CD4-positive, CD25-positive, alpha-beta regulatory T cell (primary cell): ENCODE measurements around the gene DNAJC5. TPM values are rescaled to one million over a fixed set of nuclear protein-coding genes. Genes with fewer than 3 reads are reported as not detected.
A peak's percentile ranks its signal among the peaks of the same experiment; 100 is the strongest.

ENCODE experiments used
- ATAC-seq, 2 donors: fragments of 150-1000 bp; cut with Tn5 transposase; one replicate each; pipeline ENCODE4 v1.10.0; 2021; ENCODE audit warnings: low read depth in 2 of 2, moderate number of reproducible peaks in 2 of 2, moderate library complexity in 1 of 2
- DNase-seq, 3 donors: peaks; one replicate each; pipeline versions ENCODE4 v3.0.0 to v3.0.0-alpha.2; 2012 to 2022; ENCODE audit warnings: mixed read lengths in 1 of 3
- H3K27ac ChIP-seq: one replicate; pipeline ENCODE4 v1.7.0; 2013; ENCODE audit warnings: mild to moderate bottlenecking, low read length; ENCODE audit not compliant: insufficient read depth, poor library complexity, severe bottlenecking
- H3K27me3 ChIP-seq: one replicate; pipeline ENCODE4 v1.7.0; 2013; ENCODE audit warnings: low read length; ENCODE audit not compliant: control insufficient read depth, insufficient read depth
- H3K36me3 ChIP-seq: one replicate; pipeline ENCODE4 v1.7.0; 2013; ENCODE audit warnings: mild to moderate bottlenecking, low read length, moderate library complexity; ENCODE audit not compliant: control insufficient read depth, insufficient read depth
- H3K4me1 ChIP-seq: 2 replicates; pipeline ENCODE4 v1.7.0; 2013; ENCODE audit warnings: mild to moderate bottlenecking, low read length; ENCODE audit not compliant: insufficient read depth, control insufficient read depth, poor library complexity, severe bottlenecking
- H3K4me3 ChIP-seq: one replicate; pipeline ENCODE4 v1.7.0; 2013; ENCODE audit warnings: low read depth, mild to moderate bottlenecking, low read length, moderate library complexity
- H3K9me3 ChIP-seq, 2 experiments: 1 replicate in 1 of 2; 2 replicates in 1 of 2; pipeline ENCODE4 v1.7.0; 2013; ENCODE audit warnings: low read length in 2 of 2, mild to moderate bottlenecking in 1 of 2, moderate library complexity in 1 of 2; ENCODE audit not compliant: control insufficient read depth in 2 of 2
- H3K27ac Mint-ChIP-seq, 3 donors: one replicate each; pipeline ENCODE4 v1.8.0; 2020 to 2022; ENCODE audit warnings: mild to moderate bottlenecking in 3 of 3, mixed read lengths in 3 of 3, moderate library complexity in 2 of 3
- H3K27me3 Mint-ChIP-seq: one replicate; pipeline ENCODE4 v1.8.0; 2022; ENCODE audit warnings: mild to moderate bottlenecking, mixed read lengths
- H3K36me3 Mint-ChIP-seq: one replicate; pipeline ENCODE4 v1.8.0; 2020; ENCODE audit warnings: mixed read lengths
- H3K4me1 Mint-ChIP-seq, 4 donors: one replicate each; pipeline ENCODE4 v1.8.0; 2020 to 2022; ENCODE audit warnings: mixed read lengths in 4 of 4, mild to moderate bottlenecking in 1 of 4
- H3K4me3 Mint-ChIP-seq, 4 donors: one replicate each; pipeline ENCODE4 v1.8.0; 2020 to 2022; ENCODE audit warnings: mild to moderate bottlenecking in 4 of 4, mixed read lengths in 4 of 4, moderate library complexity in 3 of 4
- H3K9me3 Mint-ChIP-seq, 7 donors: one replicate each; pipeline ENCODE4 v1.8.0; 2020 to 2022; ENCODE audit warnings: mixed read lengths in 7 of 7, mild to moderate bottlenecking in 3 of 7, moderate library complexity in 2 of 7
- polyA plus RNA-seq, 4 donors: library from polyadenylated mRNA; unstranded; fragments of 300-500 nt; fragmentation: Illumina TruSeq; gene quantifications; one replicate each; pipeline ENCODE4 v1.2.3, GENCODE V29; 2021
- total RNA-seq: library from RNA; stranded (reverse); gene quantifications from one replicate; pipeline ENCODE4 v1.2.3, GENCODE V29; 2022

The DNAJC5 gene
- total and polyA plus RNA-seq, 5 donors from 2014 or later = 5.0 to 34.9 (median 6.1) TPM

DNA sequence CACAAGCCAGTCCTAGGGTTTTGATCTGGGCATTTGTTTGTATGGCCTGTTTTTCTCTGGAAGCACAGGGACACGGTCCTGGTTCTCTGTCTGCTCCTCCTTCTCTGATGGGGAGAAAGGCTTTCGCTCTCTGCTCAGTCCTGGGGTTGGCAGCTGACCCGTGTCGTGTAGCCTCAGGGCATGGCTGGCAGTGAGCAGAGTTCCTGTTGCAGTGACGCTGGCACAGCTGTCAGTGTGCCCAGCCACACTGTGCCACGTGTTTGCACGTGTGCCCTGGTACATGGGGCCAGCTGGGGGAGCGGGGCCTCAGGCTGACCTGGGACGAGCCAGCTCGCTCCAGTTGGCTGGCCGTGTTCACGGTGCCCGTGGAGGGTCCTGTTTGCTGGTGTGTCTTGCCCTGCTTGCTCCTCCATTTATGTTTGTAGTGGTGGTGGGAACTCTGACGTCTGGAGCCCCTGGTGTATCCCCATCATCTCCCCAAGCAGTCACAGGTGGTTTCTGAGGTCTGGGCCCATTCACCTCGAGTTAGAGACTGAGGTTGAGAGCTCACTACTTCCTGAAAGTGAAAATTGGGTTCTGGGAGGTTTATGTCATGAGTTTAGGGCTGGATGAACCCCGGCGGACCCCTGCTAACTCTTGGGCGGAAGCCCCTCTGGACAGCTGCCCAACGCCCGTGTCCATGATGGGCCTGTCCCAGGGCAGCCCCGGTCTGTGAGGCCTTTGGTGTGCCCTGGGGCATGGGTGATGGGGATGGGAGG is 10.2 kb upstream of the DNAJC5 start:
- Histone ChIP-seq H3K9me3 (no peaks in the 10 kb centered on the region), H3K4me1 (no peaks in the 10 kb centered on the region), H3K27me3 (no peaks in the 10 kb centered on the region), H3K4me3 (no peak overlapping the region), H3K36me3 (peaks cover 45% of the 10 kb centered on the region), H3K27ac (no peak overlapping the region)
- Mint-ChIP-seq H3K36me3 (peaks cover 16% of the 10 kb centered on the region), H3K27ac (no peak overlapping the region), H3K27me3 (no peaks in the 10 kb centered on the region), H3K4me1 (peaks cover 0 to 2% (median 0%) of the 10 kb centered on the region in 4 donors), H3K9me3 (no peaks in the 10 kb centered on the region), H3K4me3 (peak overlapping the region in 1 of 4 donors; percentile 58)
- ATAC-seq = no peak
- no peak for DNase-seq

DNA sequence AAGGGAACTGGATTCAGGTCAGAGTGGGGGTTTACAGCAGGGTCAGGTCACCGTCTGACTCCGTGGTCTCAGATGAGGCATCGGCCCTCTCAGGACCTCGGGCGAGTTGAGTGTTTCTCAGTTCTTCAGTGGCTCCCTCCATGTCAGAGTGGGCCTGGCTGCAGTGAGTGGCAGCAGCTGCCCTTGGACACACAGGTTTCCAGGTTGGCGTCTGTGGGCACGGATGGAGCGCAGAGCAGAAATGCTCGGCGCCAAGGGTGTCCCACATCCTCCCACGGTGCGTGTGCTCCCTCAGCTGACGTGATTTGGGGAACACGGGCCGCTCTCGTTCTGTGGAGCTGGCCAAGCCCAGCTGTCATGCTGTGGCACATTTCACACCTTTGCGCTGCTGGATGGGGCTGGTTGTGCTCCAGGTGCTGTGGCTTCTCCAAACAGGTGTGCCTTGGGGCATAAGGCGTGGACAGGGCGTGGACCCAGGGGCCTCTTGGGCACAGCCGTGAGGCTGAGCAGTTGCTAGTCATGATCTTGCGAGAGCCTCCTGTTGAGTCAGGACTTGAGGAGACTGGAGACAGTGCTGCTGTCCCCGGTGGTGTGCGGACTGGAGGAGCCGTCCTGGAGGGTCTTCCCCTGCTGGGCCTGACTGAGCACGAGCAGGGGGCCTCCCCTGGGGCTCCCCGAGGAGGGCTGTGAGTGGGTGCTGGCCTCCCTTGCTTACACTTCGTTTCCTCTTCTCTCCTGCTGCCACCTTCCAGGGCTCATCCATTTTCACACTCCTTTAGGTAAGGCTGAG is 9.5 kb upstream of the DNAJC5 start:
- Mint-ChIP-seq H3K27me3 (no peaks in the 10 kb centered on the region), H3K4me3 (no peak overlapping the region), H3K36me3 (peaks cover 16% of the 10 kb centered on the region), H3K9me3 (no peaks in the 10 kb centered on the region), H3K4me1 (peaks cover 0 to 2% (median 0%) of the 10 kb centered on the region in 4 donors), H3K27ac (no peak overlapping the region)
- H3K9me3 ChIP-seq = no peaks in the 10 kb centered on the region
- DNase-seq (no peak), ATAC-seq (no peak)
- no peaks in the 10 kb centered on the region for H3K27me3 ChIP-seq
- no peak overlapping the region for H3K4me3 ChIP-seq
- no peaks in the 10 kb centered on the region for H3K4me1 ChIP-seq
- no peak overlapping the region for H3K27ac ChIP-seq
- H3K36me3 ChIP-seq = peaks cover 53% of the 10 kb centered on the region

DNA sequence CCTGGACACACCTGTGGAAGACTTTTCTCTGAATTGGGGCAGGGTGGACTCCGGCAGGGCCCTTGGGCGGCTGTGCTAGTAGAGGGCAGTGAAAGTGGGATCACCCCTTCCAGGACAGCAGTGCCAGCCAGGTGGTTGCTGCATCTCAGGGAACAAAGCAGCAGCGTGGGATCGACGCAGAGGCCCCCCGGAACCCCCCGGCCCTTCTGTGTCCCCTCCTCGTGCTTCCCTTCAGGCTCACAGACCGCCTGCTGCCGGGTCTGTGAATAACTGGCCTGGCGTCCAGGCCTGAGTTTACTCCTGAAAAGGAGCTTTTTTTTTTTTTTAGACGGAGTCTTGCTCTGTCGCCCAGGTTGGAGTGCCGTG is 8.9 kb upstream of the DNAJC5 start:
- Histone ChIP-seq H3K4me3 (no peak overlapping the region), H3K9me3 (no peaks in the 10 kb centered on the region), H3K27ac (no peak overlapping the region), H3K4me1 (no peaks in the 10 kb centered on the region), H3K36me3 (peaks cover 55% of the 10 kb centered on the region), H3K27me3 (no peaks in the 10 kb centered on the region)
- no peak for ATAC-seq
- Mint-ChIP-seq H3K27me3 (no peaks in the 10 kb centered on the region), H3K4me1 (peaks cover 0 to 2% (median 0%) of the 10 kb centered on the region in 4 donors), H3K4me3 (no peak overlapping the region), H3K36me3 (peaks cover 16% of the 10 kb centered on the region), H3K9me3 (no peaks in the 10 kb centered on the region), H3K27ac (no peak overlapping the region)
- DNase-seq = no peak

DNA sequence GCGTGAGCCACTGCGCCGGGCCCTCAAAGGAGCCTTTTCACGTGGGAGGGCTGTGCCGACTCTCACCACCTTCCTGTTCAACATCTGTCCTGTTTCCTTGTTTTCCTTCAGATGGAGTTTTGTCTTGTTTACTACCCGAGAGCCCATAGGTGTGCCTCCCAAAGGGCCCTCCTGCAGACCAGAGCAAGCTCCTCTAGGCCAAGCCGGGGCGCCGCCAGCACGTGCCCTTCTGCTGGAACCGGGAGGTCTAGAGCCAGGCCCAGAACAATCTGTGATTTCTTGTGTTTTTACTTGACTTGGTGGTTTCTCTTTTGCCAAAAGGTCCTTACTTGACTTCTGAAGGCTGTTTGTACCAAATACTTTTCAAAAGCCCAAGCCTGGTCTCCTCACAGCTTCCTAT is 8.0 kb upstream of the DNAJC5 start:
- H3K36me3 Mint-ChIP-seq = peaks cover 19% of the 10 kb centered on the region
- peaks cover 60% of the 10 kb centered on the region for H3K36me3 ChIP-seq
- peaks cover 0 to 2% (median 0%) of the 10 kb centered on the region in 4 donors for H3K4me1 Mint-ChIP-seq

DNA sequence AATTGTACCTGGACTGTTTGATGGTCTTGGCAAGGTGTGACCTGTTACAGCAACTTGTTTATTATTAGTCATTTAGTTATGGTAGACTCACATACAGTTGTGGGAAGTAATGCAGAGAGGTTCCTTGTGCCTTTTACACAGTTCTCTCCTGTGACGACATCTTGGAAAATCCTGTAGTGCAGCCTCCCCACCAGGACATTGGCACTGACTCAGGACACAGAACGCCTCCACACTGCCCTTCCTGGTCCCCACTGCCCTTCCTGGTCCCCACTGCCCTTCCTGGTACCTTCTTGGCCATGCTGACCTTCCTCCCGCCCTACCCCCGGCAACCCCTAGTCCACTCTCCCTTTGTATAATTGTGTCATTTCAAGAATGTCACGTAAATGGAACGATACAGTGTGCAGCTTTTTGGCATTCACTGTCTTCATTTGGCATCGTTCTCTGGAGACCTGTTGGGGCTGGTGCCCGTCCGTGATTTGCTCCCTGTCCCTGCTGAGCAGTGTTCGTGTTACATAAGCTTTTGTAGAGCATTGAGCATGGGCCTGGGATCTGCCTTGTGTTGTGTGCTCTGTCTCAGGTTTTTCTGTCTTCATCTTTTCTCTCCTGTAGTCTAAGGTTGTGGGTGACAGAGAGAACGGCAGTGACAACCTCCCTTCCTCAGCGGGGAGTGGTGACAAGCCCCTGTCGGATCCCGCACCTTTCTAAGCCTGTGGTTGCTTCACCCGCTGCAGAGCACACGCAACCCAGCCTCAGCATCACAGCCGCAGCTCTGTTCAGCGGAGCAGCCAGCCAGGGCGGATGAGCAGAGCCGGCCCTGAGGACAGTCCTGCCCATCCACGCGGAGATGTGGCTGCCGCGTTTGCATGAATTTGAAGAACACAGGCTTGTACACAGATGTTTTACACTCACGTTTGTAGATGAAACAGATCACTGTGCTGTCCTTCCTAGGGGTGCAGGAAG is 5.4 kb upstream of the DNAJC5 start:
- H3K9me3 ChIP-seq = no peaks in the 10 kb centered on the region
- no peaks in the 10 kb centered on the region for H3K4me1 ChIP-seq
- Mint-ChIP-seq H3K4me1 (peaks cover 0 to 5% (median 4%) of the 10 kb centered on the region in 4 donors), H3K36me3 (peaks cover 11% of the 10 kb centered on the region), H3K9me3 (no peaks in the 10 kb centered on the region), H3K4me3 (no peak overlapping the region), H3K27me3 (no peaks in the 10 kb centered on the region), H3K27ac (no peak overlapping the region)
- peaks cover 43% of the 10 kb centered on the region for H3K36me3 ChIP-seq
- DNase-seq = no peak
- H3K4me3 ChIP-seq = no peak overlapping the region
- no peaks in the 10 kb centered on the region for H3K27me3 ChIP-seq
- no peak for ATAC-seq
- no peak overlapping the region for H3K27ac ChIP-seq

More for the DNA sequence above, 8.0 kb upstream of the DNAJC5 start:
- Mint-ChIP-seq H3K27me3 (no peaks in the 10 kb centered on the region), H3K27ac (no peak overlapping the region), H3K9me3 (no peaks in the 10 kb centered on the region), H3K4me3 (no peak overlapping the region)
- Histone ChIP-seq H3K4me3 (no peak overlapping the region), H3K27ac (no peak overlapping the region), H3K27me3 (no peaks in the 10 kb centered on the region), H3K9me3 (no peaks in the 10 kb centered on the region), H3K4me1 (no peaks in the 10 kb centered on the region)
- DNase-seq (no peak), ATAC-seq (no peak)

DNA sequence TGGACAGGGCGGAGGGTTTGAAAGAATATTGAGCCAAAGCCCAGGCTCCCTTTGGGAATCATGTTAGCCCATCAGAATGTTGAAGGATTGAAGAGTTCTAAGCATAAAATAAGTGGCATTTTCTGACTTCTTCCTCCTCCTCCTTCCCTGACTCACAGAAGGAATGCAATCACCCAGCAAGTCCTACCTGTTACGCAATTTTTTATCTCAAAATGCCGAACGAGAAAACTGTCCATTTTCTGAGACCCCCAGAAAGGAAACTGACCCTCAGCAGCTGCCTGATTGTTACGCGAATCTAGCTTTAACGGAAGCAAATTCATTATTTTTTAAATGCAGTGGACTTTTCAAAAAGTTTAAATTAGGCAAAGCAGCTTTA is 4.7 kb upstream of the DNAJC5 start:
- no peak for ATAC-seq
- Mint-ChIP-seq H3K9me3 (no peaks in the 10 kb centered on the region), H3K27ac (no peak overlapping the region), H3K27me3 (no peaks in the 10 kb centered on the region), H3K4me1 (peaks cover 0 to 5% (median 4%) of the 10 kb centered on the region in 4 donors), H3K4me3 (no peak overlapping the region), H3K36me3 (peaks cover 9% of the 10 kb centered on the region)
- Histone ChIP-seq H3K9me3 (no peaks in the 10 kb centered on the region), H3K27ac (no peak overlapping the region), H3K27me3 (no peaks in the 10 kb centered on the region), H3K36me3 (peaks cover 38% of the 10 kb centered on the region), H3K4me1 (no peaks in the 10 kb centered on the region), H3K4me3 (no peak overlapping the region)
- no peak for DNase-seq

DNA sequence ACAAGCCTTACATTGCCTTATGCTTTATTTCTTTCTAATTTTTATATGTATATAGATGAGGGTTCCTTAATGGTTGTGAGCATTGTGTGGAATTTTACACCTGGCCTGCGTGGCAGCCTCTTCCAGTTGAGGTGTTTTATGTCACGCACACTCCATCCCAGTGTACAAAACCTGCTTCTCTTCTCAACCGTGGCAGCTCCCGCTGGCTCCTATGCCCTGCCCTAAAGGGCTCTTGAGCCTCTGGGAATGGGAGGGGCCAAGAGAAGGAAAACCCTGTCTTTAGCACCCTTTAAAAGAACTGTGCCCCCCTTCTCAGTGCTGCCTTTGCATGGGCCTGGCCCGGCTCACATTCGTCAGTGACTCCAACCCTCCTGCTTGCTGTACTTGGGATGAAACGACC is 4.3 kb upstream of the DNAJC5 start:
- Mint-ChIP-seq H3K4me3 (no peak overlapping the region), H3K27ac (no peak overlapping the region), H3K9me3 (no peaks in the 10 kb centered on the region), H3K36me3 (peaks cover 9% of the 10 kb centered on the region), H3K4me1 (peaks cover under 1 to 6% (median 4%) of the 10 kb centered on the region in 4 donors), H3K27me3 (no peaks in the 10 kb centered on the region)
- peaks cover 35% of the 10 kb centered on the region for H3K36me3 ChIP-seq
- H3K4me3 ChIP-seq = no peak overlapping the region
- DNase-seq (no peak), ATAC-seq (no peak)
- no peak overlapping the region for H3K27ac ChIP-seq
- no peaks in the 10 kb centered on the region for H3K9me3 ChIP-seq
- no peaks in the 10 kb centered on the region for H3K27me3 ChIP-seq
- H3K4me1 ChIP-seq = peaks cover 1% of the 10 kb centered on the region
